G401 (cell line): ENCODE results near the gene STEAP1. TPM values are rescaled to one million over a fixed set of nuclear protein-coding genes. Genes with fewer than 3 reads are reported as not detected.
A peak's percentile ranks its signal among the peaks of the same experiment; 100 is the strongest.
"Not testable (repeated sequence)": the region's sequence is repeated elsewhere in the genome, so short reads cannot be mapped to it uniquely, and the experiment has no call there.

Source experiments
- DNase-seq: peaks from one replicate; pipeline ENCODE4 v3.0.0-alpha.2; 2015; ENCODE audit warnings: low spot score
- in situ Hi-C: cut with HindIII; loops from 2 replicates; pipeline ENCODE4 v1.10.0; 2016; ENCODE audit warnings: low sequenced_read_pairs, mixed read lengths
- total RNA-seq: library from RNA; depleted of rRNA; stranded (reverse); fragments of >200 nt; shearing (Covaris generic); gene quantifications from 2 replicates; pipeline ENCODE4 v1.2.3, GENCODE V29; 2014; rRNA removed

Gene STEAP1
- total RNA-seq: not detected in 2 replicates

- DNase-seq: peak; percentile 68
- in situ Hi-C loops: not testable (repeated sequence)
These were observed at the start of gene STEAP1 for GRCh38 chr7:90153943-90154771. Gene STEAP1, plus strand, starts transcription at chr7:90154469. Its CDS starts 5,320 bp downstream, at chr7:90159789.

GRCh38 chr7:90114972-90115371 is 39.3 kb upstream of the STEAP1 start:
- in situ Hi-C loops, DNase-seq: not testable (repeated sequence)

- DNase-seq: peak; percentile 57
- in situ Hi-C loops: not testable (repeated sequence)
These were observed 35.6 kb upstream of the STEAP1 start for GRCh38 chr7:90118551-90119177.

GRCh38 chr7:90119178-90119971 is 34.9 kb upstream of the STEAP1 start:
- peak; percentile 88 for DNase-seq
- in situ Hi-C loops: no loop called here

- DNase-seq: peak; percentile 5
- in situ Hi-C loops: not testable (repeated sequence)
These were observed 34.1 kb upstream of the STEAP1 start for GRCh38 chr7:90120205-90120604.

GRCh38 chr7:90131746-90132145 is 22.5 kb upstream of the STEAP1 start:
- DNase-seq, in situ Hi-C loops: not testable (repeated sequence)

- peak; percentile 77 for DNase-seq
- in situ Hi-C loops: not testable (repeated sequence)
These were observed 6.9 kb upstream of the STEAP1 start for GRCh38 chr7:90147079-90147960.

- DNase-seq: peak; percentile 29
- in situ Hi-C loops: not testable (repeated sequence)
These were observed 4.8 kb upstream of the STEAP1 start for GRCh38 chr7:90149428-90149827.

- DNase-seq, in situ Hi-C loops: not testable (repeated sequence)
These were observed 2.4 kb upstream of the STEAP1 start for GRCh38 chr7:90151884-90152283.

GRCh38 chr7:90152642-90153253 is 1.5 kb upstream of the STEAP1 start:
- in situ Hi-C loops: not testable (repeated sequence)
- DNase-seq: peak; percentile 53

GRCh38 chr7:90155206-90155605 is 937 bp downstream of the STEAP1 start:
- in situ Hi-C loops: no loop called here
- no peak for DNase-seq

GRCh38 chr7:90157331-90157730 is 3.1 kb downstream of the STEAP1 start:
- in situ Hi-C loops, DNase-seq: not testable (repeated sequence)

GRCh38 chr7:90157761-90158350 is 3.6 kb downstream of the STEAP1 start:
- in situ Hi-C loops: not testable (repeated sequence)

GRCh38 chr7:90163534-90163933 is 9.3 kb downstream of the STEAP1 start:
- in situ Hi-C loops: no loop called here
- DNase-seq: no peak

More at GRCh38 chr7:90157761-90158350, 3.6 kb downstream of the STEAP1 start:
- not testable (repeated sequence) for DNase-seq

GRCh38 chr7:90165724-90166123 is 11.5 kb downstream of the STEAP1 start:
- in situ Hi-C loops: no loop called here
- DNase-seq: no peak

- in situ Hi-C loops: no loop called here
- no peak for DNase-seq
These were observed 11.9 kb downstream of the STEAP1 start for GRCh38 chr7:90166153-90166552.

- in situ Hi-C loops: no loop called here
- no peak for DNase-seq
These were observed 13.1 kb downstream of the STEAP1 start for GRCh38 chr7:90167361-90167760.

- in situ Hi-C loops: no loop called here
These were observed 15.6 kb downstream of the STEAP1 start for GRCh38 chr7:90169891-90170290.

More at GRCh38 chr7:90169891-90170290, 15.6 kb downstream of the STEAP1 start:
- no peak for DNase-seq
